ENCODE data around the gene CNEP1R1.

GRCh38 chr16:50065241-50065623, 40.2 kb downstream of the CNEP1R1 start:
- TF ChIP-seq EZH2phosphoT487 (IDR thresholded peaks at IDR 0.05; ENCODE audit: borderline replicate concordance, low read length) (no peak), CTCF (conservative IDR thresholded peaks at IDR 0.05; ENCODE audit: low read depth, low read length) (no peak)
